T47D (cell line): ENCODE measurements around the gene LRP1-AS.

Experiments
- DNase-seq, 2 experiments: peaks; one replicate each; pipeline versions ENCODE4 v3.0.0 to v3.0.0-alpha.2; 2011 to 2012; ENCODE audit warnings: low read depth in 1 of 2, low spot score in 1 of 2
- JUND ChIP-seq: IDR thresholded peaks from 2 replicates; pipeline ENCODE4 v1.6.1; 2012; ENCODE audit warnings: low read depth
- in situ Hi-C: cut with HindIII; loops from 2 replicates; pipeline ENCODE4 v1.10.0; 2016; ENCODE audit warnings: low sequenced_read_pairs, low pct_unique_long_range_greater_than_20kb

The LRP1-AS gene

GRCh38 chr12:57153415-57153997, 6.1 kb upstream of the LRP1-AS start:
- in situ Hi-C loops, result no loop called here
- DNase-seq, result no peak
- no peak for TF ChIP-seq JUND

GRCh38 chr12:57152639-57153038, 5.2 kb upstream of the LRP1-AS start:
- no peak for DNase-seq
- no peak for TF ChIP-seq JUND
- in situ Hi-C loops, result no loop called here

GRCh38 chr12:57151741-57152630, 4.6 kb upstream of the LRP1-AS start:
- in situ Hi-C loops, result no loop called here
- TF ChIP-seq JUND, result no peak
- no peak for DNase-seq

GRCh38 chr12:57150400-57151000, 3.1 kb upstream of the LRP1-AS start:
- DNase-seq, result no peak
- in situ Hi-C loops, result no loop called here
- no peak for TF ChIP-seq JUND

GRCh38 chr12:57149245-57149900, 2.0 kb upstream of the LRP1-AS start:
- in situ Hi-C loops, result no loop called here
- DNase-seq, result no peak
- no peak for TF ChIP-seq JUND

- in situ Hi-C loops, result no loop called here
- TF ChIP-seq JUND, result no peak
- no peak for DNase-seq
Measured at GRCh38 chr12:57148469-57149244, 1.2 kb upstream of the LRP1-AS start.

GRCh38 chr12:57146092-57146491, 1.3 kb downstream of the LRP1-AS start:
- DNase-seq, result no peak
- TF ChIP-seq JUND, result no peak
- in situ Hi-C loops, result no loop called here

GRCh38 chr12:57145460-57146059, 1.9 kb downstream of the LRP1-AS start:
- TF ChIP-seq JUND, result no peak
- in situ Hi-C loops, result no loop called here

GRCh38 chr12:57143454-57143853, 4.0 kb downstream of the LRP1-AS start:
- no peak for DNase-seq
- in situ Hi-C loops, result no loop called here
- no peak for TF ChIP-seq JUND

More at GRCh38 chr12:57145460-57146059, 1.9 kb downstream of the LRP1-AS start:
- DNase-seq, result no peak

GRCh38 chr12:57142727-57143126, 4.7 kb downstream of the LRP1-AS start:
- no peak for DNase-seq
- TF ChIP-seq JUND, result no peak
- in situ Hi-C loops, result no loop called here

GRCh38 chr12:57142121-57142520, 5.3 kb downstream of the LRP1-AS start:
- no peak for DNase-seq
- in situ Hi-C loops, result no loop called here
- no peak for TF ChIP-seq JUND

- DNase-seq, result no peak
- TF ChIP-seq JUND, result no peak
- in situ Hi-C loops, result no loop called here
Measured at GRCh38 chr12:57141249-57141648, 6.2 kb downstream of the LRP1-AS start.
